Loucy (cell line): ENCODE results near the gene TMEM37.

ENCODE experiments used
- H2AFZ ChIP-seq: fragments of 200-600 bp; sonication (generic); 2 replicates; pipeline ENCODE4 v1.6.0; 2016; ENCODE audit warnings: antibody characterized with exemption, mild to moderate bottlenecking, low read length, moderate library complexity
- H3F3A ChIP-seq: fragments of 200-600 bp; 2 replicates; pipeline ENCODE4 v1.6.0; 2016; ENCODE audit warnings: antibody characterized with exemption, low read depth, mild to moderate bottlenecking
- H3K27me3 ChIP-seq: fragments of 200-600 bp; sonication (generic); 2 replicates; pipeline ENCODE4 v1.6.1; 2014; ENCODE audit warnings: low read length, mild to moderate bottlenecking; ENCODE audit not compliant: insufficient read depth, poor library complexity, severe bottlenecking
- H3K36me3 ChIP-seq: fragments of 200-600 bp; sonication (generic); 2 replicates; pipeline ENCODE4 v1.6.1; 2016; ENCODE audit warnings: low read length; ENCODE audit not compliant: insufficient read depth
- H3K4me1 ChIP-seq: fragments of 200-600 bp; sonication (generic); 2 replicates; pipeline ENCODE4 v1.5.1; 2014; ENCODE audit warnings: low read length, mild to moderate bottlenecking; ENCODE audit not compliant: insufficient read depth, poor library complexity, severe bottlenecking
- H3K4me2 ChIP-seq: fragments of 200-600 bp; sonication (generic); 2 replicates; pipeline ENCODE4 v1.6.0; 2014; ENCODE audit warnings: antibody characterized with exemption, low read length, low read depth, mild to moderate bottlenecking; ENCODE audit not compliant: poor library complexity, severe bottlenecking
- H3K4me3 ChIP-seq: fragments of 200-600 bp; sonication (generic); 2 replicates; pipeline ENCODE4 v1.5.1; 2014; ENCODE audit warnings: low read length, mild to moderate bottlenecking, mixed read lengths; ENCODE audit not compliant: poor library complexity, severe bottlenecking
- H3K79me2 ChIP-seq: fragments of 200-600 bp; sonication (generic); 2 replicates; pipeline ENCODE4 v1.6.1; 2014; ENCODE audit warnings: low read length; ENCODE audit not compliant: insufficient read depth
- H3K9ac ChIP-seq: fragments of 200-600 bp; sonication (generic); 2 replicates; pipeline ENCODE4 v1.6.0; 2014; ENCODE audit warnings: mild to moderate bottlenecking, low read depth, low read length, moderate library complexity; ENCODE audit not compliant: poor library complexity, severe bottlenecking
- H3K9me2 ChIP-seq: fragments of 200-600 bp; sonication (generic); replicated peaks from 2 replicates; pipeline ENCODE4 v1.6.1; 2016; ENCODE audit warnings: low read depth, low read length, mixed read lengths
- H3K9me3 ChIP-seq: fragments of 200-600 bp; sonication (generic); 2 replicates; pipeline ENCODE4 v1.6.1; 2014; ENCODE audit warnings: mild to moderate bottlenecking, antibody characterized with exemption, low read length, low read depth; ENCODE audit not compliant: insufficient read depth
- H4K20me1 ChIP-seq: fragments of 200-600 bp; sonication (generic); 2 replicates; pipeline ENCODE4 v1.6.0; 2014; ENCODE audit warnings: antibody characterized with exemption, low read length, mild to moderate bottlenecking; ENCODE audit not compliant: insufficient read depth, poor library complexity, severe bottlenecking
- CTCF ChIP-seq: fragments of 200-600 bp; sonication (generic); conservative IDR thresholded peaks from 2 replicates; pipeline ENCODE4 v1.5.1; 2014; ENCODE audit warnings: mild to moderate bottlenecking, antibody characterized with exemption, low read length
- EZH2phosphoT487 ChIP-seq: fragments of 200-600 bp; IDR thresholded peaks from 2 replicates; pipeline ENCODE4 v1.6.1; 2018; ENCODE audit warnings: antibody characterized with exemption, mild to moderate bottlenecking, moderate library complexity, borderline replicate concordance

The TMEM37 gene

GRCh38 chr2:119472749-119473148 is 41.1 kb downstream of the TMEM37 start:
- no peaks in the 10 kb centered on the region for H3K36me3 ChIP-seq
- no peak overlapping the region for H2AFZ ChIP-seq
- H4K20me1 ChIP-seq = no peaks in the 10 kb centered on the region
- no peak overlapping the region for H3K9ac ChIP-seq
- H3F3A ChIP-seq = no peaks in the 10 kb centered on the region
- no peaks in the 10 kb centered on the region for H3K27me3 ChIP-seq
- H3K9me2 ChIP-seq = no peaks in the 10 kb centered on the region
- H3K4me3 ChIP-seq = no peak overlapping the region
- no peaks in the 10 kb centered on the region for H3K9me3 ChIP-seq
- H3K4me1 ChIP-seq = no peaks in the 10 kb centered on the region
- no peak overlapping the region for H3K4me2 ChIP-seq
- no peaks in the 10 kb centered on the region for H3K79me2 ChIP-seq
- no peak for TF ChIP-seq EZH2phosphoT487
- no peak for TF ChIP-seq CTCF

- H3K9me2 ChIP-seq = no peaks in the 10 kb centered on the region
- H2AFZ ChIP-seq = no peak overlapping the region
- H3F3A ChIP-seq = no peaks in the 10 kb centered on the region
- H3K4me2 ChIP-seq = no peak overlapping the region
- H3K27me3 ChIP-seq = no peaks in the 10 kb centered on the region
- H3K79me2 ChIP-seq = no peaks in the 10 kb centered on the region
- TF ChIP-seq CTCF = no peak
- no peak for TF ChIP-seq EZH2phosphoT487
- H4K20me1 ChIP-seq = no peaks in the 10 kb centered on the region
- H3K9me3 ChIP-seq = no peaks in the 10 kb centered on the region
- H3K4me3 ChIP-seq = no peak overlapping the region
- H3K9ac ChIP-seq = no peak overlapping the region
- H3K4me1 ChIP-seq = no peaks in the 10 kb centered on the region
- H3K36me3 ChIP-seq = no peaks in the 10 kb centered on the region
Measured at GRCh38 chr2:119473621-119474370, 42.1 kb downstream of the TMEM37 start.

GRCh38 chr2:119474371-119475224 is 42.9 kb downstream of the TMEM37 start:
- Histone ChIP-seq H4K20me1 (no peaks in the 10 kb centered on the region), H3K36me3 (no peaks in the 10 kb centered on the region), H3K9me3 (no peaks in the 10 kb centered on the region), H2AFZ (no peak overlapping the region; the same call in 1 of the 2 replicates), H3K4me2 (no peak overlapping the region), H3K4me3 (no peak overlapping the region), H3F3A (no peaks in the 10 kb centered on the region), H3K9me2 (no peaks in the 10 kb centered on the region), H3K27me3 (no peaks in the 10 kb centered on the region), H3K9ac (no peak overlapping the region), H3K79me2 (no peaks in the 10 kb centered on the region), H3K4me1 (no peaks in the 10 kb centered on the region)
- TF ChIP-seq EZH2phosphoT487 = no peak
- TF ChIP-seq CTCF = no peak
